GM12873 (cell line): ENCODE data around the gene MMP14.

Experiments used
- TF ChIP-seq, protein P1 (sequence below): IDR thresholded peaks from 2 replicates; pipeline ENCODE4 v1.5.1; 2012; ENCODE audit warnings: low read depth, mild to moderate bottlenecking, moderate library complexity, low read length, control low read depth; ENCODE audit not compliant: insufficient read depth; ENCODE audit errors: missing control alignments

Gene MMP14

DNA sequence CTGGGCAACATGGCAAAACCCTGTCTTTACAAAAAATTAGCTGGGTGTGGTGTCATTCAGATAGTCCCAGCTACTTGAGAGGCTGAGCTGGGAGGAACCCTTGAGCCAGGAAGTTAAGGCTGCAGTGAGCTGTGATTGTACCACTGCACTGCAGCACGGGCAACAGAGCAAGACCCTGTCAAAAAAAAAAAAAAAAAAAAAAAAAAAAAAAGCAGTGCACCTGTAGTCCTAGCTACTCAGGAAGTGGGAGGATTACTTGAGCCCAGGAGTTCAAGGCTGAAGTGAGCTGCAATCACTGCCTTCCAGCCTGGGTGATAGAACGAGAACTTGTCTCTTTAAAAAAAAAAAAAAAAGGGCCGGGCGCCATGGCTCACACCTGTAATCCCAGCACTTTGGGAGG, 52.3 kb downstream of the MMP14 start:
- TF ChIP-seq, protein P1, sequence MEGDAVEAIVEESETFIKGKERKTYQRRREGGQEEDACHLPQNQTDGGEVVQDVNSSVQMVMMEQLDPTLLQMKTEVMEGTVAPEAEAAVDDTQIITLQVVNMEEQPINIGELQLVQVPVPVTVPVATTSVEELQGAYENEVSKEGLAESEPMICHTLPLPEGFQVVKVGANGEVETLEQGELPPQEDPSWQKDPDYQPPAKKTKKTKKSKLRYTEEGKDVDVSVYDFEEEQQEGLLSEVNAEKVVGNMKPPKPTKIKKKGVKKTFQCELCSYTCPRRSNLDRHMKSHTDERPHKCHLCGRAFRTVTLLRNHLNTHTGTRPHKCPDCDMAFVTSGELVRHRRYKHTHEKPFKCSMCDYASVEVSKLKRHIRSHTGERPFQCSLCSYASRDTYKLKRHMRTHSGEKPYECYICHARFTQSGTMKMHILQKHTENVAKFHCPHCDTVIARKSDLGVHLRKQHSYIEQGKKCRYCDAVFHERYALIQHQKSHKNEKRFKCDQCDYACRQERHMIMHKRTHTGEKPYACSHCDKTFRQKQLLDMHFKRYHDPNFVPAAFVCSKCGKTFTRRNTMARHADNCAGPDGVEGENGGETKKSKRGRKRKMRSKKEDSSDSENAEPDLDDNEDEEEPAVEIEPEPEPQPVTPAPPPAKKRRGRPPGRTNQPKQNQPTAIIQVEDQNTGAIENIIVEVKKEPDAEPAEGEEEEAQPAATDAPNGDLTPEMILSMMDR: no peak

GRCh38 chr14:22890416-22890815, 54.0 kb downstream of the MMP14 start:
- TF ChIP-seq, protein P1: no peak

DNA sequence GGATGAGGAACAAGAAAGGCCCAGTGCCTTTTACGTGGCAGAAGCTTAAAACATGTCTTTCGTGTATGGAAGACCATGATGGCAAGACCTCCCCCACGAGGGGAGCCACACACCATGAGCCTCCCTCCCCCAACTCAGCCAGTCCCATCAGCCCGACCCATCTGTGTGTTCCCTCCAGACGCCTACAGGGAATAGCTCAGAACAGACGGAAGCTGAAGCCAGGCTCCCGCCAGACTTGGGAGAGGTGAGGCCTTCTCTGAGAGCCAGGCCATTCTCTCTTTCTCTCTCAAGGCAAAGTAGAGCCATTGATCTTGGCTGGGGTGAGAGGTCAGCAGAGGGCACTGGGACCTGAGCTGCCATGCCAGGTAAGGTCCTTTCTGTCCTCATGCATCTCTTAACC, 56.1 kb downstream of the MMP14 start:
- TF ChIP-seq, protein P1: no peak

DNA sequence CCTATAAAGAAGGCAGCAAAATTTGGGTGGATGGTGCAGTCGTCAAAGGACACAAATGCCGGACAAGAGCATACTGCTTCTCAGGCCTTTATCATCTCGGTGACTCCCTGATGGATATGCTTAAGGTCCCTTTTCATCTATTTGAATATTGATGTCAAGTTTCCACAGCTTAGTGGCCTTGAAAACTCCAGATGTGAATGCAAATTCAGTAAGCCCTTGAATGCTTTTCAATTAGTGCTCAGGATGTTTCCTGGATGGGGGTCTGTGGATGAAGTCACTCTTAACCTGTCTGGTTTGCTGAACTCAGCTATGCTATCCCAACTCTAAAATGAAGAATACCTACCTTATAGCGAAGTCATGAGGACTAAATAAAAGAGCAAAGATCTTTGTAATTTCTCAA, 57.3 kb downstream of the MMP14 start:
- TF ChIP-seq, protein P1: no peak

GRCh38 chr14:22895402-22895801, 59.0 kb downstream of the MMP14 start:
- TF ChIP-seq, protein P1: no peak

DNA sequence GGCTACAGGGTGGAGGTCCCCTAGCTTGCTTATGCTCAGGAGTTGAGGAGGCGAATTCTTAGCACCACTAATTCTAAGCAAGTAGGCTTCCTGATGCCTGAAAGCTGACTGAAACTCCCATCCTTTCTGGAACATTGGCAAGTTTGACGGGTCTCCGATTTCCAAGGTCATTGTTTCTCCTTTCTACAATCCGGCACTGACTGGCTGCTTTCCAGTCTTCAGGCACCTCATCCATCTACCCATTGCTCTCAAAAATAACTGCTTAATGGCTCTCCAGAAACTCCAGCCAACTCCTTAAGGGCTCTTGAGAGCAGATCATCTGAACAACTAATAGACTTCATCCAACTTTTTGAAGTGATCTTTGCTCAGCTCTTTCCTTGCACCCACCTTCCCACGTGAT, 60.0 kb downstream of the MMP14 start:
- TF ChIP-seq, protein P1: no peak

GRCh38 chr14:22896760-22897159, 60.4 kb downstream of the MMP14 start:
- TF ChIP-seq, protein P1: no peak
